ENCODE measurements around the gene TARBP2. TPM values are rescaled to one million over a fixed set of nuclear protein-coding genes. Genes with fewer than 3 reads are reported as not detected.

TARBP2 gene
- total RNA-seq, 1 donor from 2014 or later: 51.9 TPM

- H3K4me3 ChIP-seq (ENCODE audit: low read depth, low read length): no peak overlapping the region
- TF ChIP-seq, protein P1, sequence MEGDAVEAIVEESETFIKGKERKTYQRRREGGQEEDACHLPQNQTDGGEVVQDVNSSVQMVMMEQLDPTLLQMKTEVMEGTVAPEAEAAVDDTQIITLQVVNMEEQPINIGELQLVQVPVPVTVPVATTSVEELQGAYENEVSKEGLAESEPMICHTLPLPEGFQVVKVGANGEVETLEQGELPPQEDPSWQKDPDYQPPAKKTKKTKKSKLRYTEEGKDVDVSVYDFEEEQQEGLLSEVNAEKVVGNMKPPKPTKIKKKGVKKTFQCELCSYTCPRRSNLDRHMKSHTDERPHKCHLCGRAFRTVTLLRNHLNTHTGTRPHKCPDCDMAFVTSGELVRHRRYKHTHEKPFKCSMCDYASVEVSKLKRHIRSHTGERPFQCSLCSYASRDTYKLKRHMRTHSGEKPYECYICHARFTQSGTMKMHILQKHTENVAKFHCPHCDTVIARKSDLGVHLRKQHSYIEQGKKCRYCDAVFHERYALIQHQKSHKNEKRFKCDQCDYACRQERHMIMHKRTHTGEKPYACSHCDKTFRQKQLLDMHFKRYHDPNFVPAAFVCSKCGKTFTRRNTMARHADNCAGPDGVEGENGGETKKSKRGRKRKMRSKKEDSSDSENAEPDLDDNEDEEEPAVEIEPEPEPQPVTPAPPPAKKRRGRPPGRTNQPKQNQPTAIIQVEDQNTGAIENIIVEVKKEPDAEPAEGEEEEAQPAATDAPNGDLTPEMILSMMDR (conservative IDR thresholded peaks at IDR 0.05; ENCODE audit: low read depth, low read length): no peak
- no peak for DNase-seq (ENCODE audit: low read depth)
Measured at GRCh38 chr12:53515291-53515680, 14.2 kb downstream of the TARBP2 start.

GRCh38 chr12:53516758-53517455, 15.8 kb downstream of the TARBP2 start:
- DNase-seq (ENCODE audit: low read depth): no peak
- TF ChIP-seq, protein P1 (conservative IDR thresholded peaks at IDR 0.05; ENCODE audit: low read depth, low read length): no peak
- H3K4me3 ChIP-seq (ENCODE audit: low read depth, low read length): no peak overlapping the region

- no peak for DNase-seq (ENCODE audit: low read depth)
- H3K4me3 ChIP-seq (ENCODE audit: low read depth, low read length): no peak overlapping the region
- TF ChIP-seq, protein P1 (conservative IDR thresholded peaks at IDR 0.05; ENCODE audit: low read depth, low read length): no peak
Measured at GRCh38 chr12:53518381-53518780, 17.3 kb downstream of the TARBP2 start.

DNA sequence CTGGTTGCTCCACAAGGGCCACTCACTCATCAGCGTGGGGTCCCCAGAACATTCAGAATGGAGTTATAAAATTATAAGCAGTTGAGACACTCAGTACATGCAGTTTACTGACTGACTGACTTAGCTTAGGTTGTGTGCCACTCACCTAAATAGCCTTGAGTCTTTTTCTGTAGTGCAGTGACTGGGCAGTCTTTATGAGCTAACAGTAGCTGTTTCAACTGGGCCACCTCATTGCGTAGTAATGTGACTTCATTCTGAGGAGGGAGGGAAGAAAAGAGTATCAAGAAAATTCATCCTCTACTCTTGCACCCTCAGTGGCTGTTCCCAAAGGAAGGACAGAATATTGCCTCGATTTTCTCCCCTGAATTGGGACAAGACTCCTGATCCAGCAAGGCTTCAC, 22.0 kb downstream of the TARBP2 start:
- TF ChIP-seq, protein P1 (conservative IDR thresholded peaks at IDR 0.05; ENCODE audit: low read depth, low read length): no peak
- H3K4me3 ChIP-seq (ENCODE audit: low read depth, low read length): no peak overlapping the region
- no peak for DNase-seq (ENCODE audit: low read depth)

- TF ChIP-seq, protein P1 (conservative IDR thresholded peaks at IDR 0.05; ENCODE audit: low read depth, low read length): no peak
- H3K4me3 ChIP-seq (ENCODE audit: low read depth, low read length): no peak overlapping the region
- DNase-seq (ENCODE audit: low read depth): no peak
Measured at GRCh38 chr12:53524476-53524875, 23.4 kb downstream of the TARBP2 start.

DNA sequence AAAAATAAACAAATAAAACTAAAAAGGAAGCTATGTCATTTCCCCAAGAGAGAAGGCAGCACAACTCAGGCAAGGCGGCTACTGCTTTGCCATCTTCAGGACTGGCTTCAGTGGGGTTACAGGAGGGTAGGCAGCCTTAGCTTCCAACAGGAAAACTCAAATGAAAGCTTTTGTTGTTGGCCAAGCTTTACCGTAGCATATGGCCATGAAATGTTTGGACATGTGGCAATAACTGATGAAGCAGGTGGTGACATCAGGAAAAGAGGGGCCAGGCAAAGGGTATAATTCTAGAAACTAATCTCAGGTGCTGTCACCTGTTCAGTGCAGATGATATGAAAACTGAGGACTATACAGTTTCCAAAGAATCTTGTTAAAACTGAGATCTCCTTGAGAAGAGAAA, 29.0 kb downstream of the TARBP2 start:
- TF ChIP-seq, protein P1 (conservative IDR thresholded peaks at IDR 0.05; ENCODE audit: low read depth, low read length): no peak
- DNase-seq (ENCODE audit: low read depth): no peak
- H3K4me3 ChIP-seq (ENCODE audit: low read depth, low read length): no peak overlapping the region

- no peak overlapping the region for H3K4me3 ChIP-seq (ENCODE audit: low read depth, low read length)
- no peak for DNase-seq (ENCODE audit: low read depth)
- TF ChIP-seq, protein P1 (conservative IDR thresholded peaks at IDR 0.05; ENCODE audit: low read depth, low read length): no peak
Measured at GRCh38 chr12:53530920-53531319, 29.8 kb downstream of the TARBP2 start.
